ENCODE results near the gene ERLEC1.
"Not testable (repeated sequence)": the region's sequence is repeated elsewhere in the genome, so short reads cannot be mapped to it uniquely, and the experiment has no call there.

GRCh38 chr2:53823639-53824038 lies 36.8 kb downstream of the ERLEC1 start:
- not testable (repeated sequence) for TF ChIP-seq EZH2 (IDR thresholded peaks at IDR 0.05; ENCODE audit: borderline replicate concordance, low read length)
- TF ChIP-seq CTCF (conservative IDR thresholded peaks at IDR 0.05 in 1 of 2, IDR thresholded peaks at IDR 0.05 in 1 of 2; ENCODE audit: extremely low read depth in 1 of 2, insufficient read depth in 1 of 2, low read depth in 1 of 2, low read length in 2 of 2) = peak in 1 of 2 donors; percentile 6

Measured in mammary epithelial cell (primary cell).